GM19463 (cell line): ENCODE measurements around the gene ZBTB34.

Experiments used
- ATAC-seq: cut with Tn5 transposase; IDR thresholded peaks from one replicate; pipeline ENCODE4 v1.9.1; 2021; ENCODE audit warnings: mild to moderate bottlenecking, moderate library complexity; ENCODE audit not compliant: unreplicated experiment

The ZBTB34 gene

DNA sequence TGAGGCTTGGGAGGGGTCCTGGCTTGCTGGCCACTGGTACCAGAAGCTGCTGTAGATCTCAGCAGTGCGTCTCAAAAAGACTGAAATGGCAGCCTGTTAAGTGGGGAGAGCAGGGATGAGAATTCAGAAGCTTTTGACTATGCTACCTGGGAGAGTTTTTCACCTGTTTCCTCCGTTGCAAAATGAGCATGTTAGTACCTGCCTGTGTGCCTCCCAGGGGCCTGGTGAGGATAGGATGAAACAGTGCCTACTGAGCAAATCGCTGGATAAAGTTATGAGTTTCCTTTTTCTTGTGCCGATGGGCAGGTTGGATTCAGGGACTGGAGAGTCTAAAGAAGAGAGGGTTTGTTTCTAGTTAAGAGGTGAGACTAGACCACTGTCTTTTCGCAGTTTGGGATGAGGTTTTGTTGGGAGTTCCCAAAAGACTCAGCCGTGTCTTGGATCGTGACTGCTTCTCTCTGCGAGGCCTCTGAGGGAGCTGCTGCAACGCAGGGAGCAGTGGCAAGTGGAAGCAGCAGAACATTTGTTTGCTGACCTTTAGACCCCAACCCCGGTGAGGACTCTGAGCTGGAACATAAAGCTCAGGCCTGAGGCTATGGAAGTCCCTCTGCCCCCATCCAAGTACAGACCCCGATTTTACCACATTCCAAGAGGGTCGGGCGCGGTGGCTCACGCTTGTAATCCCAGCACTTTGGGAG is 55.6 kb downstream of the ZBTB34 start:
- ATAC-seq = no peak

DNA sequence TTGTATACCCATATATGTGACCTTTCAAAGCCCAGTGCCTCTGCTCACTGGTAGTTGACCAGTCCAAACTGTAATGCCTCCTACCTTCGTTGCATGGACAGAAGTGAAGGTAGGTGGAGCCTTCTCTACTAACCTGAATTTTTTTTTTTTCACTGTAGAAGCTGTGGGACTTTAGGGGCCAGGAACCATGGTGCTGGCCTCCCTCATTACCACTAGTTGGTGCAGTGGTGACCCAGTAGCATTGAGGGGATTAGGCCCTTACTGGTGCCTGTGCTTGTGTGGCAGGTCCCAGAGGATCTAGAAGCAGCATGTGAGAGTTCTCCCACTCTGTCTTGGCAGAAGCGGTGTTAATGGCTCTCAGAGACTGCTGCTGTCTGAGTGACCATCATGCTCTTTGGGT is 56.5 kb downstream of the ZBTB34 start:
- ATAC-seq = no peak

DNA sequence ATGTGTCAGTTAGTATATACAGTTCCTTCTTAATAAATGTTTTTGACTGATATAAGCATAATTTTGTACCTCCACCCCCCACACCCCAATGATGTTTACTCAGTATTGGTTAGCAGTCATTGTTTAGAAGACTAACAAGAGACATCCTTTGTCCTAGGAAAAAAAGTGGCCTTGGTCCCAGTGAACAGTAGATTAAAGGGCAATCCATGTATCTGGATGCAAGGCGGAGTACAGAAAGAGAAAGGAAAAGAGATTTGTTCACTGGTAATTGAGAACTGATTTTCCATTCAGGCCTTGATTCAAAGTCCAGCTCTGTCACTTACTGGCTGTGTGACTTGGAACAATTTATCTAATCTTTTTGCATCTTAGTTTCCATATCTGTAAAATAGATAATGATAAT is 58.8 kb downstream of the ZBTB34 start:
- ATAC-seq = no peak

DNA sequence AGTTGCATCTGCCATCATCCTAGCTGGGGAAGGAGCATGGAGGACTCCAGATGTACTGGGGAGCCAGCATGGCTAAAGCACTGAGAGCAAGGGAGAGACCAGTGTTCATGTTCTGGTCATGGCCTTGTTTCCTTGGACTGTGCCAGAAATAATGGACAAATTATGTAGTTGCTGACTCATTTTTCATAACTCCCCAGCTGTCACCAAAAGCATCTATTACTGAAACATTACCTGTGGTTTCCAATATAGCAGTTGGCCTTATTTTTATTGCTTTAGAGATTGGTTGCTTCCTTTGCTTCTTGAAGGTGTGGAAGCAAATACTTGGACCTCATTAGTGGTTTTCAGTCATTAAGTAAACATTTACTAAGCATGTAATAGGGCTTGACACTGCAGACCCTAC is 65.4 kb downstream of the ZBTB34 start:
- no peak for ATAC-seq

DNA sequence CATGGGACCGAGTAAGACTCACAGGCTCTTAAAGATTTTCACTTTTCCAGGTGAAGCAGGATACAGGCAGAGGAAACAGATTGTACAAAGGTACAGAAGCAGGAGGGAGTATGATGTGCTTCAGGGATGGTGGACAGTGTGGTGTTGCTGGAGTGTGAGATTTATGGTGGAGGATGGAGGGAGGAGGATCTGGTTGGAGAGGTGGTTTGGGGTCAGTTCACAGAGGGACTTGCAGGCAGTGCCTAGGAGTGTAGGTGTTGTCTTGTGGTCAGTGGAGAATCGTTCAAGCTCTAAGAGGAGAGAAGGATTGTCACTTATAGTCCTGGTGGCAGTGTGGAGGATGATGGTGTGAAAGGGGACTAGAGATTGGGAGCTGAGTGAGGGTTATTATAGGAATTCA is 65.9 kb downstream of the ZBTB34 start:
- no peak for ATAC-seq

DNA sequence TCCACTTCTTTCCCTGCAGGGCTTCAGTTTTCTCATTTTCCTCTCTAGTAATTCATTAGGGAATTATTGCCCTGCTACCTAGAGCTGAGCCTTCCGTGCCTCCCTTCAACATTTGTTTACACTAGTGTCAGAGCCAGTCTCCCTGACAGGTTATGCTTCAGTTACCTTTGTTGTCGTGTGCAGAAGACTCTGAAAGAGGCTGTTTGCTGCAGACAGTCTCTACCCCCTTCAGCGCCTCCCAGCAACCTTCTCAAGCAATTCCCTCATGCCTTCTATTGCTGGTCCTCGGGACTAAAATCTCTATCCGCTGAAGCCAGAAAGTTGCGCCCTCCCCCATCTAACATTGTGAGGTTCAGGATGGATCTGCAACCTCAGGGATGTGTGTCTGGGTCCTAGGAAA is 67.0 kb downstream of the ZBTB34 start:
- ATAC-seq = no peak

DNA sequence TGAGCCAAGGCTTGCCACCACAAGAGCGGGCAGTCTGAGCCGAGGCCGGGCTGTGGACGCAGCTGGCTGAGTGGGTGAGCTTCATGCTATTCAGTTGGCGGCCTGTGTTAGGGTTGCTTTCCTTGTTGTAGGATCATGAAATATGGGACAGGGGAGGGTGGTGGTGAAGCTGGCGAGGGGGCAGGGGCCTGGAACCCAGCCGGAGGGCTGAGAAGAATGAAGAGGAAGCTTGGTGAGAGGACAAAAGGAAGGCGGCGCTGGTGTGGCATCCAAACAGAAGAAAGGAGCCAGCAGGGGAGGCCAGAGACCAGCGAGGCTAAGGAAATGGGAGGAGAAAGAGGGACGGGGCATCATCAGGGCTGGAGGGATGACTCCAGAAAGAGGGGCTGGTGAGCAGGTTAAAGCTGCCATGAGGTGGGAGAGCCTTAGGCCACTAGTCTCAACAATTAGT is 72.5 kb downstream of the ZBTB34 start:
- no peak for ATAC-seq

DNA sequence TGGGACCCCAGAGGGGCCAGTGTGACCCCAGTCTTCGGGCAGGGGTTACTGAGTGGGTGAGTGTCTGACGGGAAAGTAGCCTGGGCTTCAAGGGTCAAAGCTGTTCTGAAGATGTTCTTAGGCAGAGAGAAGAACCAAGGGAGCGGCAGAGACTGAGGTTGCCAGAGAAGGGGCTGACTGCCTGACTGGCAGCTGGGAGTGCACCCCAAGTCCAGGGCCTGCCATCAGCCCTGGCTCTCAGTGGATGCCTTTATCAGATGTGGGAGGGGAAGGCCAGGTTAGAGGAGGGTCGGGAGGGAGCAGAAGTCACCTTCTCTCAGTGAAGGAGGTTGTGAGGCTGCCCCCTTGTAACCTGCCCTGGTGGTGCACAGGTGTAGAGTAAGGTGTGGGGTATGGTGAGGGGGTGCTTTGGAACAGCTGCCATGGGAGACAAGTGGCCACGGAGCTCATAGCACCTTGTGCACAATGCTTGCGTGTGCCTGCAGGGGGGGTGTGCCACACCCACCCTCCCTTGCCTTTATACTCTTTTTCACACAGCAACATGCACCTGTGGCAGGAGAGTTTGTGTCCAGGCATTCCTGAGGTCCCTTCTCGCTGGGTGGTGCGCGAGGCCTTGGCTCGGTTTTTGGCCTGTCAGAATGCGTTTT is 73.0 kb downstream of the ZBTB34 start:
- no peak for ATAC-seq

DNA sequence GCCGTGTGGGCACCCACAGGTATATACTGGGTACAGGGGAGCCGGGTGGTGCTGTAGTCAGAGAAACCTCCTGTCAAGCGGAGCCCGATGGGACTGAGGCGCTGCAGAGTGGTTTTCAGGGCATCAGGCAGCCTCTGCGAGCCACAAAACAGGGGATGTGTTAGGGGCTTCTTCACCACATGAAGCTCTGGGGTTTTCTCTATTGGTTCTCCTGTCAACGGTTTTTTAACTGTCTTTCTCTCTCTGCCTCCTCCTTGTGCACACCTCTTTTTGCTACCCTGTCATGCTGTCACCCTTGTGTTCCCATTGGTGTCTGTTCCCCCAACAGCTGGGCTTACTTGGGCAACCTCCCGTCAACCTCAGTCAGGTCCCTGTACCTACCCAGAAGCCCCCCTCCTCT is 74.0 kb downstream of the ZBTB34 start:
- ATAC-seq = no peak
